NB4 (cell line): ENCODE data around the gene RNF187.

ENCODE experiments used
- DNase-seq: peaks from one replicate; pipeline ENCODE4 v3.0.0; 2010; ENCODE audit warnings: low read depth
- H3K4me3 ChIP-seq: one replicate; pipeline ENCODE4 v1.5.1; 2011; ENCODE audit warnings: mild to moderate bottlenecking, low read depth, low read length, moderate library complexity
- MAX ChIP-seq: IDR thresholded peaks from 2 replicates; pipeline ENCODE4 v1.6.1; 2011; ENCODE audit warnings: low read depth, low read length
- MYC ChIP-seq: IDR thresholded peaks from 2 replicates; pipeline ENCODE4 v1.6.1; 2011; ENCODE audit warnings: low read depth, low read length
- POLR2A ChIP-seq: IDR thresholded peaks from 2 replicates; pipeline ENCODE4 v1.6.1; 2011; ENCODE audit warnings: mild to moderate bottlenecking; ENCODE audit not compliant: insufficient read length; ENCODE audit errors: extremely low read depth
- TF ChIP-seq, protein P1 (sequence below): IDR thresholded peaks from one replicate; pipeline ENCODE4 v1.5.1; 2012; ENCODE audit warnings: low read depth, low read length

The RNF187 gene

DNA sequence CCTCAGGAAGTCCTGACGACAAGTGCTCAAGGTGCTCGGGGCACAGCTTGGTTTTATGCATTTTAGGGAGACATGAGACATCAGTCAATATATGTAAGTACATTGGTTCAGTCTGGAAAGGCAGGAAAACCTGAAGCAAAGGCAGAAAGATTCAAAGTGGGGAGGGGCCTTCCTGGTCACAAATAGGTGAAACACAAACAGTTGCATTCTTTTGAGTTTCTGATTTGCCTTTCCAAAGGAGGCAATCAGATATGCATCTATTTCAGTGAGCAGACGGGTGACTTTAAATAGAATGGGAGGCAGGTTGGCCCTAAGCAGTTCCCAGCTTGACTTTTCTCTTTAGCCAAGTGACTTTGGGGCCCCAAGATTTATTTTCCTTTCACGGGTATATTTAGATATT, 8.9 kb upstream of the RNF187 start:
- no peak for DNase-seq
- TF ChIP-seq MAX (no peak), MYC (no peak), POLR2A (no peak)
- TF ChIP-seq, protein P1, sequence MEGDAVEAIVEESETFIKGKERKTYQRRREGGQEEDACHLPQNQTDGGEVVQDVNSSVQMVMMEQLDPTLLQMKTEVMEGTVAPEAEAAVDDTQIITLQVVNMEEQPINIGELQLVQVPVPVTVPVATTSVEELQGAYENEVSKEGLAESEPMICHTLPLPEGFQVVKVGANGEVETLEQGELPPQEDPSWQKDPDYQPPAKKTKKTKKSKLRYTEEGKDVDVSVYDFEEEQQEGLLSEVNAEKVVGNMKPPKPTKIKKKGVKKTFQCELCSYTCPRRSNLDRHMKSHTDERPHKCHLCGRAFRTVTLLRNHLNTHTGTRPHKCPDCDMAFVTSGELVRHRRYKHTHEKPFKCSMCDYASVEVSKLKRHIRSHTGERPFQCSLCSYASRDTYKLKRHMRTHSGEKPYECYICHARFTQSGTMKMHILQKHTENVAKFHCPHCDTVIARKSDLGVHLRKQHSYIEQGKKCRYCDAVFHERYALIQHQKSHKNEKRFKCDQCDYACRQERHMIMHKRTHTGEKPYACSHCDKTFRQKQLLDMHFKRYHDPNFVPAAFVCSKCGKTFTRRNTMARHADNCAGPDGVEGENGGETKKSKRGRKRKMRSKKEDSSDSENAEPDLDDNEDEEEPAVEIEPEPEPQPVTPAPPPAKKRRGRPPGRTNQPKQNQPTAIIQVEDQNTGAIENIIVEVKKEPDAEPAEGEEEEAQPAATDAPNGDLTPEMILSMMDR = no peak
- H3K4me3 ChIP-seq = no peak overlapping the region

DNA sequence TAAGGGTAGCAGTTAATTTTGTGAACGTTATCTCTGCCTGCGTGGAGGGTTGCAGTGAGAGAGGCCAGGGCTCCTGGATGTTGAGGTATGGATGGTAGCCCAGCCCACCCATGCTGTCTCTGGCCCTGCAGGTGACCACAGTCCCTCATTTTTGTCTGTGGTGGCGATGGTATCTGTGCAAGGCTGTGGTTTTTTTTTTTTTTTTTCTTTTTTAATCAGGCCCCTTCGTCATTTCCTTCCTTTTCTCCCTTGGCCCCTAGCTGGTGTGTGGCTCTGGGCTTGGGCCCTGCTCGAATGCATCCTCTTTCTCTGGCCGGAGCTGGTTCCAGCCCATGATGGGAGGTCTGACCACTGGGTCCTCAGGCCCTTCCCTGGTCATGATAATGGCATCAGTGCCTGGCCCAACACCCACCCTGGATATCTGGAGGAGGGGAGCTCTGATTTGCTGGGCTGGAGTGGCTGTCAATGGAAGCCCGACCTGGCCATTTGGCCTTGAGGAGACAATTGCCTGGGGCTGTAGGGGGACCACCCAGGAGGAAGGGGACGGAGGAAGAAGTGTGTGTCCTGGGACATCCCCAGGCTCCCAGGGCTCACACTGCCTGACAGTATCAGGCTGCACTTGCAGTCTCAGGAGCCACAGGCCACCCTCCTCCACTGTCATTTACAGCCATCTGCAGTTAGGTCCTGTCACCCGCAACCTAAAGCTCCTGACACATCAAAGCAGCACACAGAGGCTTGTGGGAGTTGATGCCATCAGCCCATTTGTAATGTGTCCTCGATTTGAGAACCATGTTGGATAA, 8.1 kb upstream of the RNF187 start:
- no peak for TF ChIP-seq MAX
- TF ChIP-seq, protein P1 = no peak
- TF ChIP-seq POLR2A = no peak
- TF ChIP-seq MYC = no peak
- no peak overlapping the region for H3K4me3 ChIP-seq
- peak; percentile 68 for DNase-seq

DNA sequence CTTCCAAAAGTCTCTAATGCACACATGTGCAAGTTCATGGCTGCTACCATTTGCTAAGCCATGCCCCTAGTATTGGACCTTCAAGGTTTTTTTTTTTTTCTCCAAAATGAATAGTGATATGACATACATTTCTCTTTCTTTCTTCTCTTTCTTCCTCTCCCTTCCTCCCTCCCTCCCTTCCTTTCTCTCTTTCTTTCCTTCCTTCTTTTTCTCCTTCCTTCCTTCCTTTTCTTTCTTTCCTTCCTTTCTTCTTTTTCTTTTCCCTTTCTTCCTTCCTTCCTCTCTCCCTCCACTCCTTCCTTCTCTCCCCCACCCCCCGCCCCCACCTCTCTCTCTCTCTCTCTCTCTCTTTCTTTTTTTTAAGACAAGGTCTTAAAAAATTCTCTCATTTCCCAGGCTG, 3.4 kb upstream of the RNF187 start:
- no peak for DNase-seq
- TF ChIP-seq MYC = no peak
- TF ChIP-seq, protein P1 = no peak
- no peak overlapping the region for H3K4me3 ChIP-seq

- DNase-seq = peak; percentile 93
- peak overlapping the region; percentile 86 for H3K4me3 ChIP-seq
- TF ChIP-seq MAX (no peak; the same call in 1 of the 2 replicates), POLR2A (no peak), MYC (no peak; the same call in 1 of the 2 replicates)
- TF ChIP-seq, protein P1 = no peak
These were observed 416 bp upstream of the RNF187 start for GRCh38 chr1:228486596-228487335.

- peak overlapping the region; percentile 55 for H3K4me3 ChIP-seq
- DNase-seq = no peak
- TF ChIP-seq MYC (no peak), MAX (no peak)
These were observed 1.1 kb downstream of the RNF187 start for GRCh38 chr1:228488125-228488817.
